HepG2 (cell line): ENCODE data around the gene MBLAC1.

Experiments
- FIP1L1 ChIP-seq: fragments of 200-400 bp; formaldehyde crosslinking; IDR thresholded peaks from 2 replicates; pipeline ENCODE4 v1.6.1; 2018; ENCODE audit warnings: low read depth, mild to moderate bottlenecking, low read length, moderate library complexity, borderline replicate concordance; ENCODE audit not compliant: insufficient read depth
- HDAC6 ChIP-seq: fragments of 200-600 bp; sonication (generic); IDR thresholded peaks from 2 replicates; pipeline ENCODE4 v1.7.0; 2017; ENCODE audit warnings: mild to moderate bottlenecking, antibody characterized with exemption, low read length, low read depth
- POLR2AphosphoS5 ChIP-seq: IDR thresholded peaks from 2 replicates; pipeline ENCODE4 v1.6.1; 2012; ENCODE audit warnings: low read depth, low read length
- SMC3 ChIP-seq: IDR thresholded peaks from 2 replicates; pipeline ENCODE4 v1.6.1; 2011; ENCODE audit warnings: low read length, improper control_type of control experiment
- TCF7L2 ChIP-seq: IDR thresholded peaks from 2 replicates; pipeline ENCODE4 v1.6.1; 2011; ENCODE audit warnings: mild to moderate bottlenecking, low read depth, low read length, moderate library complexity

- TF ChIP-seq FIP1L1 (no peak), SMC3 (no peak), HDAC6 (no peak), POLR2AphosphoS5 (no peak), TCF7L2 (no peak)
Observed at GRCh38 chr7:100152404-100152803, 25.6 kb downstream of the MBLAC1 start.
